ENCODE measurements around the gene GBGT1. TPM values are rescaled to one million over a fixed set of nuclear protein-coding genes. Genes with fewer than 3 reads are reported as not detected.
A peak's percentile ranks its signal among the peaks of the same experiment; 100 is the strongest.

GBGT1 gene
- total RNA-seq, 1 donor = 3.3 TPM

DNA sequence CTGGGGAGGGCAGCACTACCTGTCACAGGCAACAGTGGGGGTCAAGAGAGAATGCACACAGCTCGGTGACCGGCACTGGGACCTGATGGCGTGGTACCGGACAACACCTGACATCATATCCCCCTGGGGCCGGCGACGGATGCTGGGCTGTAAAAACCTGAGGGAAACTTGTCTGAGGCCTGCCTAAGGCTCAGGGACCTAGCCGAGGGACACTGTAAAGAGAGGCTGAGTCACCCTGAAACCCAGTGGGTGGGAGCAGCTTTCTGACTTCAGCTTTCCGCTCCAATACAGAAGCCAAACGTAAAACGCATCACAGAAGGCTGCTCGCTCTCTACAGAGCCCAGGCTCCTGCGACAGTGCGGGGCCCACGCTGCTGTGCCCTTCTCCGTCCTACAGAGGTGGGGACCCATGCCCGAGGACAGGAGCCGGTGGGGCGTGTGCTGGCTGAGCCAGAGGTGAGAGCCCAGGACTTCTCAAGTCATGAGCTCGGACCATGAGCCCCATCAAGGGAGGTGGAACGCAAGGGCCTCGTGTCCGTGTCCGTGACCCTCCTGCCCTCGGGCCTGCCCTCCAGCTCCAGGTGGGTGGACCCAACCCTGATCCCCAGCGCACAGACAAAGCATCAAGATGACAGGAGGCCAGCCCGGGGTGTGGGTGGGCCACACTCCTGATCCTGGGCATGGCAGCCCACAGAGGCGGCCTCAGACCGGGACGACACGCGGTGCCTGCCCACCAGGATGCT, 47.9 kb downstream of the GBGT1 start:
- no peak overlapping the region for H3K4me3 ChIP-seq (ENCODE audit: insufficient read depth, low read length)
- peak overlapping the region; percentile 42 for H3K27ac ChIP-seq (ENCODE audit: low read depth, low read length)
- H2AFZ ChIP-seq (ENCODE audit: low read length) = no peak overlapping the region
- H3K79me2 ChIP-seq (ENCODE audit: insufficient read depth, low read length) = peaks cover 6% of the 10 kb centered on the region
- peaks cover 82% of the 10 kb centered on the region for H4K20me1 ChIP-seq (ENCODE audit: insufficient read depth, low read length)
- H3K4me2 ChIP-seq (ENCODE audit: insufficient read depth, low read length) = no peak overlapping the region
- H3K36me3 ChIP-seq (ENCODE audit: insufficient read depth, low read length) = no peaks in the 10 kb centered on the region
- DNase-seq (ENCODE audit: insufficient read length, low spot score, missing footprints) = peak; percentile 96
- peaks cover 41% of the 10 kb centered on the region for H3K4me1 ChIP-seq (ENCODE audit: insufficient read depth, low read length)
- H3K9me3 ChIP-seq (ENCODE audit: low read depth, low read length) = no peaks in the 10 kb centered on the region
- TF ChIP-seq, protein P1, sequence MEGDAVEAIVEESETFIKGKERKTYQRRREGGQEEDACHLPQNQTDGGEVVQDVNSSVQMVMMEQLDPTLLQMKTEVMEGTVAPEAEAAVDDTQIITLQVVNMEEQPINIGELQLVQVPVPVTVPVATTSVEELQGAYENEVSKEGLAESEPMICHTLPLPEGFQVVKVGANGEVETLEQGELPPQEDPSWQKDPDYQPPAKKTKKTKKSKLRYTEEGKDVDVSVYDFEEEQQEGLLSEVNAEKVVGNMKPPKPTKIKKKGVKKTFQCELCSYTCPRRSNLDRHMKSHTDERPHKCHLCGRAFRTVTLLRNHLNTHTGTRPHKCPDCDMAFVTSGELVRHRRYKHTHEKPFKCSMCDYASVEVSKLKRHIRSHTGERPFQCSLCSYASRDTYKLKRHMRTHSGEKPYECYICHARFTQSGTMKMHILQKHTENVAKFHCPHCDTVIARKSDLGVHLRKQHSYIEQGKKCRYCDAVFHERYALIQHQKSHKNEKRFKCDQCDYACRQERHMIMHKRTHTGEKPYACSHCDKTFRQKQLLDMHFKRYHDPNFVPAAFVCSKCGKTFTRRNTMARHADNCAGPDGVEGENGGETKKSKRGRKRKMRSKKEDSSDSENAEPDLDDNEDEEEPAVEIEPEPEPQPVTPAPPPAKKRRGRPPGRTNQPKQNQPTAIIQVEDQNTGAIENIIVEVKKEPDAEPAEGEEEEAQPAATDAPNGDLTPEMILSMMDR (IDR thresholded peaks at IDR 0.05; ENCODE audit: extremely low read depth, low read depth, low read length) = no peak
- no peaks in the 10 kb centered on the region for H3K27me3 ChIP-seq (ENCODE audit: insufficient read depth, low read length)

DNA sequence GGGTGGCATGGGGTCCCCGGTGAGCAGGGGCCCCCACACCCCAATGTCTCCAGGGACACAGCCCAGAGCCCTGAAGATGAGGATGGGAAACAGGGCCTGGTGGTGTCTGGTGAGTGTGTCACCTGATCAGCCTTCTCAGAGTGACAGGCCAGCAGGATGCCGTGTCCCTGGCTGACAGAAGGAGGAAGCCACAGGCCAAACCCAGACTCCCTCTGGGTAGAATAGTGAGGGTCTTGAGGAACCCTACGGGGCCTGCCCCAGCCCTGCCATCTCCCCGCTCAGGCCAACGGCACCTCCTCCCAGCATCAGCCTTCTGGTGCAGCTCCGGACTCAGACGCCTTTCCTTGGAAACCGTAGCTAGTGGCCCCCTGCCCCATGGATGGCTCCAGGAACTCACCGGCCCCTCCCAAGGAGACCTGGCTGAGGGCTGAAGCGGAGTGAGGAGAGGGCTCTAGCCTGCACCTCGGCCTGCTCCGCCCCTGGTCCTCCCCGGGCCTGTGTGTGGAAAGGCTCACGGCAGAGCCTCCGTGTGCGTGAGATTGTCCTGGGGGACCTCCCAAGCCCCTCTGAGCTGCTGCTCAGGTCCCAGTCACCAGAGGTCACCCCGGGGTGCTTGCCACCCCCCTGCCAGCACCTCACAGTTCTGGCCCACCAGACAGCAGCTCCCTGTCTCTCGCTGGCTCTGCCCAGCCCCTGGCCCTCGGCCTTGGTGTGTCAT, 48.7 kb downstream of the GBGT1 start:
- H3K4me3 ChIP-seq (ENCODE audit: insufficient read depth, low read length) = no peak overlapping the region
- H2AFZ ChIP-seq (ENCODE audit: low read length) = no peak overlapping the region
- H3K36me3 ChIP-seq (ENCODE audit: insufficient read depth, low read length) = peaks cover under 1% of the 10 kb centered on the region
- peaks cover 6% of the 10 kb centered on the region for H3K79me2 ChIP-seq (ENCODE audit: insufficient read depth, low read length)
- peaks cover 36% of the 10 kb centered on the region for H3K4me1 ChIP-seq (ENCODE audit: insufficient read depth, low read length)
- peaks cover 81% of the 10 kb centered on the region for H4K20me1 ChIP-seq (ENCODE audit: insufficient read depth, low read length)
- TF ChIP-seq, protein P1 (IDR thresholded peaks at IDR 0.05; ENCODE audit: extremely low read depth, low read depth, low read length) = no peak
- peak; percentile 79 for DNase-seq (ENCODE audit: insufficient read length, low spot score, missing footprints)
- H3K4me2 ChIP-seq (ENCODE audit: insufficient read depth, low read length) = no peak overlapping the region
- H3K9me3 ChIP-seq (ENCODE audit: low read depth, low read length) = no peaks in the 10 kb centered on the region
- no peaks in the 10 kb centered on the region for H3K27me3 ChIP-seq (ENCODE audit: insufficient read depth, low read length)
- peak overlapping the region; percentile 42 for H3K27ac ChIP-seq (ENCODE audit: low read depth, low read length)

DNA sequence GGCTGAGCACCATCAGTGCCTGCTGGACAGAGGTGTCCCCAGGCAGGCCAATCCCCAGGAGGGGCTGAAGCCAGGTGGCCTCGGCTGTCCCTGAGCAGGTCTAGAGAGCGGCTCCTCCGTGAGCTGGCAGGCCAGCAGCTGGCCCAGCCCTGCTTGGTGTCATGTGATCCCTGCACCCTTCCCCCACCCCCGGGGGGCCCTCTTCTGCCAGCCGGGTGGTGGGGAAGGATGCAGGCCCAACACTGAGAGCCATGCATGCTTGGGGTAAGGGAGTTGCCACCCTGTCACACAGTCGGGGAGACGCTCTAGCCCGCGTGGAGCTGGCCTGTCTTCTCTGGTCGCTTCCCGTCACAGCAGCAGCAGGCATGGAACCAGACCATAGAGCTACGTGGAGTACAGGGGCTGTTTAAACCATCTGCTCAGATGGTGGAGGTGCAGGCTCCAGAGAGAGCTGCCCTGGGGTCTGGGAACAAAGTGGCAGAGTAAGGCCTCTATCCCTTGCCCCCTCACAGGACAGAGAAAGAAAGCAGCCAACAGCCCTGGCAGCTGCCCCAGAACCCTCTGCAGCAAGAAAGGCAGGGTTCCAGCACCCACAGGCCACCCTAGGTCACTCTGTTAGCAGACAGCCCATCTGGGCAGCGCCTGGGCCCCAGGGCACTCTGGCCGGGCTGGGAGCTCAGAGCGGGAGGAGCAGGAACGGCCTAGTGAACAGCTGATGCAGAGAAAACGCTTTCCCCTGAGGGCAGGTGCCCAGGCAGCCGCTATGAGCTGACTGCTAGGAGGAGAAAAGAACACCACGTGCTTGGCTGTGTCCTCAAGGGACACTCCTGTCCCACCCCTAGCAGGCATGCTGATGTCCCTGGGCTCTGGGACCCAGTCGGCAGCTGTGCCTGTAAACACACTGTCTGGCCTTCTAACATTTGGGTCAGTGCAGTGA, 49.5 kb downstream of the GBGT1 start:
- Histone ChIP-seq H4K20me1 (ENCODE audit: insufficient read depth, low read length) (peaks cover 73% of the 10 kb centered on the region), H3K27me3 (ENCODE audit: insufficient read depth, low read length) (no peaks in the 10 kb centered on the region), H3K79me2 (ENCODE audit: insufficient read depth, low read length) (peaks cover 6% of the 10 kb centered on the region), H3K4me1 (ENCODE audit: insufficient read depth, low read length) (peaks cover 28% of the 10 kb centered on the region), H3K4me2 (ENCODE audit: insufficient read depth, low read length) (peak overlapping the region; percentile 53), H2AFZ (ENCODE audit: low read length) (no peak overlapping the region), H3K36me3 (ENCODE audit: insufficient read depth, low read length) (peaks cover 3% of the 10 kb centered on the region), H3K9me3 (ENCODE audit: low read depth, low read length) (no peaks in the 10 kb centered on the region), H3K27ac (ENCODE audit: low read depth, low read length) (peak overlapping the region; percentile 3), H3K4me3 (ENCODE audit: insufficient read depth, low read length) (peak overlapping the region; percentile 13)
- DNase-seq (ENCODE audit: insufficient read length, low spot score, missing footprints) = peak; percentile 85
- TF ChIP-seq, protein P1 (IDR thresholded peaks at IDR 0.05; ENCODE audit: extremely low read depth, low read depth, low read length) = no peak
